ENCODE data around the gene SCN3A. TPM values are rescaled to one million over a fixed set of nuclear protein-coding genes. Genes with fewer than 3 reads are reported as not detected.

Gene SCN3A
- total RNA-seq, 1 experiment from 2014 or later = not detected

DNA sequence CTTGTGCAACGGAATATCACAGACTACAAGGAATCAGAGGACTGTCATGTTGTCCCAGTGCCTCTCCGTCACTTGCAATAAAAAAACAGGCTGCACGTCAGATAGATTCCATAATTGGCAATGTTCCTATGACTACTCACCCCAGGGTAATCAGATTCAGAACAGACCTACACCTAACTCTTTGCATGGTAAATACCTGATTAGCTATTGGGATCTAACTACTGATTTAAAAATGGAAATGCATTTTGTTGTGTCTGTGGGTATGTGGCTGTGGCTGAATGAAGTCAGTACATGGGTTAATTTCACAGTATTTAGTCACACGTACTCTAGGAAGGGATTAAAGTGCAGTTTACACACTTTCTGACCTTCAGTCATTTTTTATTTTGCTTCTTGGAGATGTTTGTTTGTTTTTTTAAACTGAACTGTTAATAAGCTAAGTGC is 91.7 kb downstream of the SCN3A start:
- BruUV-seq (replicated peaks) = no TSS peak
- CTCF ChIA-PET = interaction anchor here (0.6 to 1.2 kb wide), 2 partner anchors 9 to 96 kb away, joined by 3 to 4 read pairs; no protein-coding TSS in a partner anchor

DNA sequence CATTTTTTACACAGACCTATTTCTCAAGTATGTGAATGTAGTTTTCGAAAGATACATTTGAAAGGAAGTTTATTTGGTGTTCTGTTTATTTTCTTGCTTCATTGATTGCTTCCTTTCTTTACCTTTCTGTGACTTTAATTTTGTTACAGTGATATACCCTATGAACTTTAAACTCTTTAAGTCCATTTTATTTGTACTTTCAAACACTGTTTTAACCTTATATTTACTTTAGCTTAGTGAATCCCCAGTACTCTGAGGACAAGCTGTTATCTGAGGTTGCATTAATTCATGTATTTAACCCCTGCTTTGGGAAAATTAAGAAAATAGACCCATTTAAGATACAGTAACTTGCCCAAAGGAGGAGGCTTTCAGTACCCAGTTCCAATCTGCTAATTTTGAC is 93.5 kb downstream of the SCN3A start:
- intact Hi-C loops (cut with micrococcal nuclease) = no loop called here
- H3K4me1 Mint-ChIP-seq (ENCODE audit: insufficient read depth, unreplicated experiment) = peaks cover 5% of the 10 kb centered on the region
- H3K9me3 Mint-ChIP-seq (ENCODE audit: unreplicated experiment) = no peaks in the 10 kb centered on the region
- POLR2A ChIA-PET = no interaction called here
- TF ChIP-seq, protein P1, sequence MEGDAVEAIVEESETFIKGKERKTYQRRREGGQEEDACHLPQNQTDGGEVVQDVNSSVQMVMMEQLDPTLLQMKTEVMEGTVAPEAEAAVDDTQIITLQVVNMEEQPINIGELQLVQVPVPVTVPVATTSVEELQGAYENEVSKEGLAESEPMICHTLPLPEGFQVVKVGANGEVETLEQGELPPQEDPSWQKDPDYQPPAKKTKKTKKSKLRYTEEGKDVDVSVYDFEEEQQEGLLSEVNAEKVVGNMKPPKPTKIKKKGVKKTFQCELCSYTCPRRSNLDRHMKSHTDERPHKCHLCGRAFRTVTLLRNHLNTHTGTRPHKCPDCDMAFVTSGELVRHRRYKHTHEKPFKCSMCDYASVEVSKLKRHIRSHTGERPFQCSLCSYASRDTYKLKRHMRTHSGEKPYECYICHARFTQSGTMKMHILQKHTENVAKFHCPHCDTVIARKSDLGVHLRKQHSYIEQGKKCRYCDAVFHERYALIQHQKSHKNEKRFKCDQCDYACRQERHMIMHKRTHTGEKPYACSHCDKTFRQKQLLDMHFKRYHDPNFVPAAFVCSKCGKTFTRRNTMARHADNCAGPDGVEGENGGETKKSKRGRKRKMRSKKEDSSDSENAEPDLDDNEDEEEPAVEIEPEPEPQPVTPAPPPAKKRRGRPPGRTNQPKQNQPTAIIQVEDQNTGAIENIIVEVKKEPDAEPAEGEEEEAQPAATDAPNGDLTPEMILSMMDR (IDR thresholded peaks at IDR 0.05; ENCODE audit: unreplicated experiment) = no peak
- BruUV-seq (replicated peaks) = no TSS peak
- peaks cover 89% of the 10 kb centered on the region for H3K27me3 Mint-ChIP-seq (ENCODE audit: insufficient read depth, unreplicated experiment)
- H3K27ac Mint-ChIP-seq (ENCODE audit: low read depth, unreplicated experiment) = no peak overlapping the region
- H3K4me3 Mint-ChIP-seq (ENCODE audit: unreplicated experiment) = no peak overlapping the region
- CTCF ChIA-PET = no interaction called here
- no peak for DNase-seq (ENCODE audit: unreplicated experiment)
- H3K36me3 Mint-ChIP-seq (ENCODE audit: insufficient read depth, unreplicated experiment) = no peaks in the 10 kb centered on the region

More for the DNA sequence above, 91.7 kb downstream of the SCN3A start:
- Mint-ChIP-seq H3K36me3 (ENCODE audit: insufficient read depth, unreplicated experiment) (no peaks in the 10 kb centered on the region), H3K27ac (ENCODE audit: low read depth, unreplicated experiment) (no peak overlapping the region), H3K4me1 (ENCODE audit: insufficient read depth, unreplicated experiment) (peaks cover 5% of the 10 kb centered on the region), H3K9me3 (ENCODE audit: unreplicated experiment) (no peaks in the 10 kb centered on the region), H3K4me3 (ENCODE audit: unreplicated experiment) (no peak overlapping the region), H3K27me3 (ENCODE audit: insufficient read depth, unreplicated experiment) (peaks cover 71% of the 10 kb centered on the region)
- no peak for DNase-seq (ENCODE audit: unreplicated experiment)
- intact Hi-C loops (cut with micrococcal nuclease) = no loop called here
- POLR2A ChIA-PET = interaction anchor here (0.6 kb wide), 2 partner anchors 69 to 123 kb away, joined by 3 to 4 read pairs; no protein-coding TSS in a partner anchor
- TF ChIP-seq, protein P1 (IDR thresholded peaks at IDR 0.05; ENCODE audit: unreplicated experiment) = no peak

DNA sequence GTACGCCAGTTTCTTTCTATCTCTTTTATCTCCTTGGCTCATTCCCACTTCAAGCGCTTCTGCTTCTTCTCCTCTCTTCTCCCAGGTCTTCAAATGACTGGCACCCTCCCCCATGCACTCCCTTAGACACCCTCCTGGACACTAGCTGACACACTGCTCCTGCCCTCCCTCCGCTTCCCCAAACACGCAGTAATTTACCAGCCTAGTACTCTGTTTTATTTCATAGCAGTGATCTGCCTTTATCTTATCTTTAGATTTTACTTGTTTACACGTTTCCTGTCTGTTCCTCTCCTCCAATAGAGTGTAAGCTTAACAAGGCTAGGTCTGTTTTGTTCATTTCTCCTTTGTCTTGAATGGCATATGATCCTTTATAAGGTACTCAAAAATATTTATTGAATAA is 93.9 kb downstream of the SCN3A start:
- Mint-ChIP-seq H3K36me3 (ENCODE audit: insufficient read depth, unreplicated experiment) (no peaks in the 10 kb centered on the region), H3K9me3 (ENCODE audit: unreplicated experiment) (no peaks in the 10 kb centered on the region), H3K4me1 (ENCODE audit: insufficient read depth, unreplicated experiment) (peaks cover 5% of the 10 kb centered on the region), H3K27ac (ENCODE audit: low read depth, unreplicated experiment) (no peak overlapping the region), H3K27me3 (ENCODE audit: insufficient read depth, unreplicated experiment) (peaks cover 94% of the 10 kb centered on the region), H3K4me3 (ENCODE audit: unreplicated experiment) (no peak overlapping the region)
- CTCF ChIA-PET = no interaction called here
- no TSS peak for BruUV-seq (replicated peaks)
- TF ChIP-seq, protein P1 (IDR thresholded peaks at IDR 0.05; ENCODE audit: unreplicated experiment) = no peak
- intact Hi-C loops (cut with micrococcal nuclease) = no loop called here
- POLR2A ChIA-PET = no interaction called here
- no peak for DNase-seq (ENCODE audit: unreplicated experiment)

DNA sequence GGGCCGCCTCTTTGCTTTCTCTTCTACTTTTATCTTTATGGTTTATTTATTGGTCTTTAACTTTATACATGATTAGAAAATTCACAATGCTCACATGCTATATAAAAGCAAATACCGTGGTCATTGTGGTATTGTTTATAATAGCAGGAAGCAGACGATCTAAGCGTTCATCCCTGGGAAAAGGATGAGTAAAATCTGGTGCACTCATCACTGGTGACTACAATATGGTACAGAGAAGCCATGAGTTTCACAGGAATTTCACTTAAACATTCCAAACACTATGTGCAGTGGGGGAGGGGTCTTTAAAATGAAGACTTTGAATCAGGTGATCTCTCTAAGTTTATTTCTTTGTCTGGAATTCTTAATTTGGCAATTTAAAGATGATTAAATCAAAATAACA is 97.9 kb downstream of the SCN3A start:
- CTCF ChIA-PET = interaction anchor here (0.5 kb wide), 2 partner anchors 8 to 98 kb away, joined by 3 to 4 read pairs; partner anchors contain the start of gene SCN3A
- H3K36me3 Mint-ChIP-seq (ENCODE audit: insufficient read depth, unreplicated experiment) = no peaks in the 10 kb centered on the region
- DNase-seq (ENCODE audit: unreplicated experiment) = no peak
- H3K27me3 Mint-ChIP-seq (ENCODE audit: insufficient read depth, unreplicated experiment) = peaks cover 92% of the 10 kb centered on the region
- no peak overlapping the region for H3K4me3 Mint-ChIP-seq (ENCODE audit: unreplicated experiment)
- no peak overlapping the region for H3K27ac Mint-ChIP-seq (ENCODE audit: low read depth, unreplicated experiment)
- TF ChIP-seq, protein P1 (IDR thresholded peaks at IDR 0.05; ENCODE audit: unreplicated experiment) = no peak
- POLR2A ChIA-PET = no interaction called here
- no TSS peak for BruUV-seq (replicated peaks)
- H3K4me1 Mint-ChIP-seq (ENCODE audit: insufficient read depth, unreplicated experiment) = no peaks in the 10 kb centered on the region
- no peaks in the 10 kb centered on the region for H3K9me3 Mint-ChIP-seq (ENCODE audit: unreplicated experiment)
- intact Hi-C loops (cut with micrococcal nuclease) = no loop called here

All from MCF 10A (cell line).